HG02678 (cell line): ENCODE measurements around the gene TSHZ2.
"Not testable (repeated sequence)": the region's sequence is repeated elsewhere in the genome, so short reads cannot be mapped to it uniquely, and the experiment has no call there.

Experiments
- ATAC-seq: cut with Tn5 transposase; IDR thresholded peaks from one replicate; pipeline ENCODE4 v1.9.1; 2021; ENCODE audit warnings: mild to moderate bottlenecking, moderate library complexity; ENCODE audit not compliant: unreplicated experiment

Gene TSHZ2

GRCh38 chr20:53023732-53024520 is 51.8 kb downstream of the TSHZ2 start:
- no peak for ATAC-seq

- not testable (repeated sequence) for ATAC-seq
These were observed 52.5 kb downstream of the TSHZ2 start for GRCh38 chr20:53024653-53025052.

GRCh38 chr20:53027089-53027488 is 54.9 kb downstream of the TSHZ2 start:
- ATAC-seq = no peak

GRCh38 chr20:53028337-53029007 is 56.3 kb downstream of the TSHZ2 start:
- no peak for ATAC-seq

GRCh38 chr20:53030061-53030460 is 57.9 kb downstream of the TSHZ2 start:
- ATAC-seq = no peak

GRCh38 chr20:53032046-53032445 is 59.9 kb downstream of the TSHZ2 start:
- no peak for ATAC-seq

- no peak for ATAC-seq
These were observed 60.3 kb downstream of the TSHZ2 start for GRCh38 chr20:53032478-53032932.

- ATAC-seq = no peak
These were observed 61.0 kb downstream of the TSHZ2 start for GRCh38 chr20:53033176-53033575.

- ATAC-seq = no peak
These were observed 62.7 kb downstream of the TSHZ2 start for GRCh38 chr20:53034899-53035298.

- ATAC-seq = no peak
These were observed 64.8 kb downstream of the TSHZ2 start for GRCh38 chr20:53036992-53037391.

- no peak for ATAC-seq
These were observed 65.5 kb downstream of the TSHZ2 start for GRCh38 chr20:53037621-53038020.

GRCh38 chr20:53038299-53038698 is 66.1 kb downstream of the TSHZ2 start:
- no peak for ATAC-seq

GRCh38 chr20:53040693-53041589 is 68.8 kb downstream of the TSHZ2 start:
- ATAC-seq = no peak

GRCh38 chr20:53042521-53042920 is 70.4 kb downstream of the TSHZ2 start:
- ATAC-seq = no peak

GRCh38 chr20:53044296-53044695 is 72.1 kb downstream of the TSHZ2 start:
- no peak for ATAC-seq

GRCh38 chr20:53045941-53046340 is 73.8 kb downstream of the TSHZ2 start:
- ATAC-seq = no peak

- no peak for ATAC-seq
These were observed 75.0 kb downstream of the TSHZ2 start for GRCh38 chr20:53047203-53047602.

- no peak for ATAC-seq
These were observed 76.2 kb downstream of the TSHZ2 start for GRCh38 chr20:53048387-53048786.

GRCh38 chr20:53050338-53050737 is 78.2 kb downstream of the TSHZ2 start:
- ATAC-seq = no peak

- ATAC-seq = no peak
These were observed 80.2 kb downstream of the TSHZ2 start for GRCh38 chr20:53052380-53052779.

- no peak for ATAC-seq
These were observed 81.4 kb downstream of the TSHZ2 start for GRCh38 chr20:53053595-53053994.
